ENCODE measurements around the gene MMD. TPM values are rescaled to one million over a fixed set of nuclear protein-coding genes. Genes with fewer than 3 reads are reported as not detected.

The MMD gene
- total RNA-seq, 2 experiments from 2014 or later = 15.3 to 17.4 TPM

DNA sequence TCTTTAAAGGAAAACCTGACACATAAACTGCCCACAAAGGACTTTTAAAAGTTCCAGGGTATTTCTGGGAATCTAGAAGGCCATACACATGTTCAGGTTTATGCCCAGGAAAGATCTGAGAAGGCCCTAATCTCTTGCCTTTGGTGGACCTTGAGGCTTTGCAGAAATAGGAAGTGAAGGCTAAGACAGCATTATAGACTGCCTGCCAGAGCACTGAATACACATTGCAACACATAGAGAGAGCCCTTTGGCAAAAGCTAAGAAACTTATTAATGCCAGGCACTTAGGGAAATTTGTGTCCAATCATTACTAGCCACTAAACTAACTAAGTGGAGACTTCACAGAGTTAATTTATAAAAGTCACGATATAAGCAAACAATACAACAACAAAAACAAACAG lies 70.4 kb downstream of the MMD start:
- intact Hi-C loops (cut with DNase I, micrococcal nuclease) = loop anchor here in 1 of 2 experiments (10.0 kb wide), 1 partner anchor 164 kb away; the partner anchor contains the start of gene SMIM36
- no peak overlapping the region for H3K4me3 ChIP-seq (ENCODE audit: low read length)
- no peaks in the 10 kb centered on the region for H3K27me3 Mint-ChIP-seq

GRCh38 chr17:55350825-55351205 lies 70.8 kb downstream of the MMD start:
- Mint-ChIP-seq H3K27ac (no peak overlapping the region), H3K36me3 (ENCODE audit: low read depth) (no peaks in the 10 kb centered on the region), H3K4me3 (no peak overlapping the region), H3K9me3 (no peaks in the 10 kb centered on the region), H3K27me3 (no peaks in the 10 kb centered on the region), H3K4me1 (ENCODE audit: low read depth) (peaks cover 7% of the 10 kb centered on the region)
- ATAC-seq (ENCODE audit: poor library complexity) (no peak), DNase-seq (no peak)
- H3K9me3 ChIP-seq (ENCODE audit: control insufficient read depth in 1 of 2, insufficient read depth in 1 of 2, low read length in 2 of 2) = no peaks in the 10 kb centered on the region
- no peaks in the 10 kb centered on the region for H3K36me3 ChIP-seq (ENCODE audit: insufficient read depth, low read length)
- no peak overlapping the region for H3K4me3 ChIP-seq (ENCODE audit: low read length)
- no peaks in the 10 kb centered on the region for H3K27me3 ChIP-seq (ENCODE audit: control insufficient read depth in 1 of 2, insufficient read depth in 2 of 2, low read length in 2 of 2)
- TF ChIP-seq CTCF (IDR thresholded peaks at IDR 0.05) = no peak
- CTCF ChIA-PET = no interaction called here
- peaks cover 6% of the 10 kb centered on the region for H3K4me1 ChIP-seq (ENCODE audit: insufficient read depth, low read length)
- no peak overlapping the region for H3K27ac ChIP-seq (ENCODE audit: low read depth in 1 of 2, low read length in 2 of 2)
- POLR2A ChIA-PET = no interaction called here
- intact Hi-C loops (cut with DNase I, micrococcal nuclease) = loop anchor here in 1 of 2 experiments (10.0 kb wide), 1 partner anchor 164 kb away; the partner anchor contains the start of gene SMIM36

More for the DNA sequence above, 70.4 kb downstream of the MMD start:
- Mint-ChIP-seq H3K4me3 (no peak overlapping the region), H3K9me3 (no peaks in the 10 kb centered on the region), H3K36me3 (ENCODE audit: low read depth) (no peaks in the 10 kb centered on the region), H3K4me1 (ENCODE audit: low read depth) (peaks cover 7% of the 10 kb centered on the region), H3K27ac (no peak overlapping the region)
- peaks cover 6% of the 10 kb centered on the region for H3K4me1 ChIP-seq (ENCODE audit: insufficient read depth, low read length)
- CTCF ChIA-PET = no interaction called here
- ATAC-seq (ENCODE audit: poor library complexity) (no peak), DNase-seq (no peak)
- TF ChIP-seq CTCF (IDR thresholded peaks at IDR 0.05) = no peak
- POLR2A ChIA-PET = no interaction called here
- H3K27me3 ChIP-seq (ENCODE audit: control insufficient read depth in 1 of 2, insufficient read depth in 2 of 2, low read length in 2 of 2) = no peaks in the 10 kb centered on the region
- no peak overlapping the region for H3K27ac ChIP-seq (ENCODE audit: low read depth in 1 of 2, low read length in 2 of 2)
- no peaks in the 10 kb centered on the region for H3K9me3 ChIP-seq (ENCODE audit: control insufficient read depth in 1 of 2, insufficient read depth in 1 of 2, low read length in 2 of 2)
- H3K36me3 ChIP-seq (ENCODE audit: insufficient read depth, low read length) = no peaks in the 10 kb centered on the region

GRCh38 chr17:55348749-55349354 lies 72.8 kb downstream of the MMD start:
- Mint-ChIP-seq H3K27me3 (no peaks in the 10 kb centered on the region), H3K9me3 (no peaks in the 10 kb centered on the region), H3K4me3 (no peak overlapping the region), H3K36me3 (ENCODE audit: low read depth) (no peaks in the 10 kb centered on the region), H3K4me1 (ENCODE audit: low read depth) (peaks cover 15% of the 10 kb centered on the region), H3K27ac (no peak overlapping the region)
- intact Hi-C loops (cut with DNase I, micrococcal nuclease) = loop anchor here (1.0 to 2.0 kb wide), 2 partner anchors 356 kb away; no protein-coding TSS in a partner anchor
- CTCF ChIA-PET = interaction anchor here (0.9 to 2.6 kb wide), 5 partner anchors 7 to 375 kb away, joined by 3 to 17 read pairs (median 5); no protein-coding TSS in a partner anchor
- POLR2A ChIA-PET = no interaction called here
- Histone ChIP-seq H3K4me1 (ENCODE audit: insufficient read depth, low read length) (peaks cover 19% of the 10 kb centered on the region), H3K27me3 (ENCODE audit: control insufficient read depth in 1 of 2, insufficient read depth in 2 of 2, low read length in 2 of 2) (no peaks in the 10 kb centered on the region), H3K27ac (ENCODE audit: low read depth in 1 of 2, low read length in 2 of 2) (no peak overlapping the region), H3K4me3 (ENCODE audit: low read length) (no peak overlapping the region), H3K9me3 (ENCODE audit: control insufficient read depth in 1 of 2, insufficient read depth in 1 of 2, low read length in 2 of 2) (no peaks in the 10 kb centered on the region), H3K36me3 (ENCODE audit: insufficient read depth, low read length) (no peaks in the 10 kb centered on the region)
- peak; percentile 83 for TF ChIP-seq CTCF (IDR thresholded peaks at IDR 0.05)
- peak; percentile 64 for ATAC-seq (ENCODE audit: poor library complexity)
- peak in 13 of 14 experiments; percentile 5 to 74 (median 18) for DNase-seq

Data from CD4-positive, alpha-beta T cell (primary cell).